Activated CD4-positive, CD25-positive, alpha-beta regulatory T cell treated with anti-CD3 and anti-CD28 coated beads, Interleukin-2, amount 50 U/mL, for 24 hours (primary cell): ENCODE measurements around the gene C2orf80.
"Not testable (repeated sequence)": the region's sequence is repeated elsewhere in the genome, so short reads cannot be mapped to it uniquely, and the experiment has no call there.

Experiments
- ATAC-seq, 2 donors: fragments of 150-1000 bp; cut with Tn5 transposase; one replicate each; pipeline ENCODE4 v1.10.0; 2021; ENCODE audit warnings: mild to moderate bottlenecking in 1 of 2, moderate library complexity in 1 of 2

C2orf80 gene

DNA sequence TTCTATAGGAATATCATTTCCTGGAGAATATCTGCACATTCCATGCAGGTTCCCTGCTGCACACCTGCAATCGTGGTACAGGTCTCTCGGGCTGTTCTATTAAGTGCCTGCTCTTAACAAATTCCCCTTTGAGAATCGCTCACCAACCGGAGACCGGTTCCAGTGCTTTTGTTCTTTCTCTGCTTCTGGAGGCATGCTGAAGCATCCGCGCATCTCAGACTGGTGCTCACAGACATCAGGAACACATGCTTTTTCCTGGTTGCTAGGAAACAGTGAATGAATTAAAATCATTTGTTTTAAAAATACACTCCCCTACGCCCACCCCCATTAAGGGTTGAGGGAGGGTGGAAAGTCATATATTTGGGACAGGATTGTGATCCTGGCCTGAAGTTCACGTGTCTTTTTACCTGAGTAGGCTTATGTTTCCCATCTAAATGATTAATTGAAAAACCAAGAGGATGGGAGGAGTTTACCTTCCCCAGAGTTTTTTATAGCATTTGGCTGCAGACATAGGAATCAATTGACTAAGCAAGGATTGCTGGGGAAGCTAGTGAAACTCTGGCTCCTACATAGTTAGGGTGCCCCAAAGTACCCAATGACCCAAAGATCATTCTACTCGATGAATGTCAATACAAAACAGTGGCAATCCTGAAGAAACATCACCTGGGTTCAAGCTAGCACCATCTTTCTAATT, at the start of gene C2orf80:
C2orf80 (minus strand) TSS at position 221 of the 694 bp plus-strand sequence. CDS start 3,044 bp downstream, outside the sequence.
- ATAC-seq, result no peak

DNA sequence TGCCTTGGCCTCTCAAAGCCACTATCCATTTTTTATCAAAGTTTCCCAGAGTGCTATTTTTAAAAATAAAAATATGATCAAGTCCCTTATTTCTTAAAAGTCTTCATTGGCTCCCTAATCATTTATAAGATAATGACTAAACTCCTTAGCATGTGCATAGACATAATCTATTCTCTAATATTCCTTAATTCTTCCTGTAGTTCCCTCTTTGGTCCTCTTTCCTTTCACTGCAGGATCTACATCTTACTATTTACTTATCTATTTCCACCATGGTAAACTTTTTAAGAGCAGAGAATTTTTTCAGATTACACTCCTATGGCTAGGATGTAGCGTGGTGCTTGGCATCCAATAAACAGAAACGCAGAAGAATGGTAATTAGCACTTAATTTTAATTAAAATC, 46.0 kb upstream of the C2orf80 start:
- no peak for ATAC-seq

DNA sequence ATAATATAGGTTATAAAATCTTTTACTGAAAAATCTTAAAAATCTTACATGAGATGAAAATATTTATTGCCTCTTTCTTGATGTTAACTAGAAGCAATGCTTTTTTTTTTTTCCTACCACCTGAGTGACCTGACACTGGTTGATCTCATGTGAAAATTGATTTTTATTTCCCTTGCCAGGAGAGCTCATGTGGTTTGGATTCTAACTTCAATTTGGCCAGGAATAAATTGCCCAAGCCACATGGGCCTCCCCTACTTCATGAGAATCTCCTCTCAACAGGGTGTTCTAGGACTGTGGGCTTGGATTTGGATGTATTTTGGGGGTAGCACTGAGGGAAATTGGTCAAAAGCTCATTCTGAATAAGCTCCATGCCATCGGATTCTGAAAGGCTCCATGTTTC, 45.0 kb upstream of the C2orf80 start:
- no peak for ATAC-seq

DNA sequence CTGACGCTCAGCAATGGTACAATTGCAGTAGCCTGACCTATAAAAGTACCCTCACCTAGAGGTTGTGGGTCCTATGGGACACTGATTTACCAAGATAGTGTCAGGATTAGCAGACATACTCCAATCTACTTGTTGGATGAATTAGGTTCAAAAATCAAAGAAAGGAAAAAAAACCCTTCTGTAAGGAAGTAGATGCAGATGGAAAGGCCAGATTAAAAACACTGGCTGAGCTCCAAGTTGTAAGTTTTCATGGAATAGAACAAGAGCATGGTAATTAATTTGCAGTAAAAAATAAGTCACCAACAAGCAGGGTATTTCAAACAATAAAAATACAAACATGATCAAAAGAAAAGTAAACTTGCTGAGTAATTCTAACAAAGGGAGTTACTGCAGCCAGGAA, 38.6 kb upstream of the C2orf80 start:
- ATAC-seq, result no peak

DNA sequence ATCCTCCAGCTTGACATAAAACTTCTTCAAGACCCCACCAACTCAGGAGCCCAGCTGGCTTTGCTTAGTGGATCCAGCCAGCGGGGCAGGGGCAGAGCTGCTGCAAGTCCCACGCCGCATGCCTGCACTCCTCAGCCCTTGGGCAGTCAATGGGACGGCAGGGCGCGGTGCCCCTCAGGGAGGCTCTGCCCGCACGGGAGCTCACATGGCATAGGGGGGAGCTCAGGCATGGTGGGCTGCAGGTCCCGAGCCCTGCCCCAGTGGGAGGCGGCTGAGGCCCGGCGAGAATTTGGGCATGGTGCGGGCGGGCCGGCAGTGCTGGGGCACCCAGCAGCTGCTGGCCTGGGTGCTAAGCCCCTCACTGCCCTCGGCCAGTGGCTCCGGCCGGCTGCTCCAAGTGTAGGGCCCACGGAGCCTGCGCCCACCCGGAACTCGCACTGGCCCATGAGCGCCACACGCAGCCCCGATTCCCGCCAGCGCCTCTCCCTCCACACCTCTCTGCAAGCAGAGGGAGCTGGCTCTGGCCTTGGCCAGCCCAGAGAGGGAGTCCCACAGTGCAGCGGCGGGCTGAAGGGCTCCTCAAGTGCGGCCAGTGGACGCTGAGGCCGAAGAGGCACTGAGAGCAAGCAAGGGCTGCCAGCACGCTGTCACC, 37.9 kb upstream of the C2orf80 start:
- no peak for ATAC-seq

DNA sequence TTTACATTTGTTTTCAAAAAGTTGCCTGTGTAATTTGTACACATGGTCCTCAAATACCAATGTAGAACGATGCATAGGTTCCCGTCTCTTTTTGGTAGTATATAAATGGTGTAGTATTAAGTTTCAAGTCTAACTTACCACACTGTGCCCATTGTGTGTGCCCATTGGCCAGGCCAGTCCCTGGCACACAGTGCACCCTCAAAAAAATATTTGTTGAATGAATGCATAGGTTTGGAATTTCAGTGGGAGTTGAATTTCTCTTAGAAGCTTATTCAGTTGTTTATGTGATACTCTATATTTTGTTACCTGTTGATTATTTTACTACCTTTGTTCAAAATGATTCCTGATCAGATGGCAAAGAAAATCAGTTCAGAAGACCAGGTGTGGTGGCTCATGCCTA, 35.0 kb upstream of the C2orf80 start:
- no peak for ATAC-seq

DNA sequence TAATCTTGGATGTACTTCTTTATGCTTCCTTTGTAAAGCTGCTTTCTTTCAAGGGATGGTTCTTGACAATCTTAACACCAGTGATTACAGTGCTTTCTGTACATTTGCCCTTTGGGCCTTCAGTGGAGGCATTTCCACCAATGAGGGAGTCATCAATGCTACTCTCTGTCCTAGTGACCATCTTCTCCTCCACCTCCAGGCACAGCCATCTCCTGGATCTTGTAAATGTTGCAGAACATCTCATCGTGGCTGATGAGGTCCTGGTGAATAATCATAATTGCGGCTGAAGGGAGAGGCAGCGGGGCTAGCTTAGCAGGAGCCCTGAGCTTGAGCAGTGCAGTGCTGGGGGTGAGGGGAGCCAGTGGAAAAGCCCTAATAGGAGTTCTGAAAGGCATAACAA, 32.5 kb upstream of the C2orf80 start:
- no peak for ATAC-seq

DNA sequence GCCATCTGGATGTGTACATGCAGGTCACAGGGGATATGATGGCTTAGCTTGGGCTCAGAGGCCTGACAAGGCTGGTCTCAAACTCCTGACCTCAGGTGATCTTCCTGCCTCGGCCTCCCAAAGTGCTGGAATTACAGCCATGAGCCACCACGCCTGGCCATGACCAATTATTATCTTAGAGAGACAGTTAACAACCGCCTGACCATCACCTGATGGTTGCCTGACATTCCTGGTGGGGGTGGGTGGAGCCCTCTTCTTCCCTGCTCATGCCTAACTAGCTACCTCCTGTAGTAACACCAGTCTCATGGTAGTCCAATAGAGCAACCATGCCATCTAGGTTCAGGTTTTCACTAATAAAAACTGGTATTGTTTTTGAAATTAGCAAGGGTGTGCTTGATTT, 32.0 kb upstream of the C2orf80 start:
- not testable (repeated sequence) for ATAC-seq

DNA sequence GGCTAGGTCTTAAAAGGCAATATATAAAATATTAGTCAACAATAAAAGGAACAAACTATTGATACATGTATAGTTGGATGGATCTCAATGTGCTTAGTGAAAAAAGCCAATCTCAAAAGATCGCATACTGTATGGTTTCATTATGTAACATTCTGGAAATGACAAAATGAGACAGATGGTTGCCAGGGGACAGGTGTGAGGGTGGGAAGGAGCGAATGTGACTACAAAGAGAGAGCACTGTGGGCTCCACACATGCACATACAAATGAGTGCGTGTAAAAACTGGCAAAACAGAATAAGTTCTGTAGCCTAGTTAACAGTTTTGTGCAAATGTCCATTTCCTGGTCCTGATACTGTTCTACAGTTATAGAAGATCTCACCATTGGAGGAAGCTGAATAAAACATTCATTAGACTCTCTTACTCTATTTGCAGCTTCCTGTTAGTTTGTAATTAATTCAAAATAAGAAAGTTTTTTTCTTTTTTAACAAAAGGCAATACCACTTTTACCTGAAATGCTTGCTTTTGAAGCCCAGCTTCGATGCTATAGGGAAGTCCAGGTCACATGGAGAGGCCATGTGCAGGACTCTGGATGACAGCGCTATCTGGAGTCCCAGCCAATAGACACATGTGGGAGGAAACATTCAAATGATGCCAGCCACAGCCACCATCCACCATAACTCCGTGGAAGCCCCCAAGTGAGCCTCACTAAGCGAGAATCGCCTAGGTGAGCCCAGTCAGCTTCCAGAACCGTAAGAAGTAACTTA, 21.0 kb upstream of the C2orf80 start:
- ATAC-seq, result no peak

DNA sequence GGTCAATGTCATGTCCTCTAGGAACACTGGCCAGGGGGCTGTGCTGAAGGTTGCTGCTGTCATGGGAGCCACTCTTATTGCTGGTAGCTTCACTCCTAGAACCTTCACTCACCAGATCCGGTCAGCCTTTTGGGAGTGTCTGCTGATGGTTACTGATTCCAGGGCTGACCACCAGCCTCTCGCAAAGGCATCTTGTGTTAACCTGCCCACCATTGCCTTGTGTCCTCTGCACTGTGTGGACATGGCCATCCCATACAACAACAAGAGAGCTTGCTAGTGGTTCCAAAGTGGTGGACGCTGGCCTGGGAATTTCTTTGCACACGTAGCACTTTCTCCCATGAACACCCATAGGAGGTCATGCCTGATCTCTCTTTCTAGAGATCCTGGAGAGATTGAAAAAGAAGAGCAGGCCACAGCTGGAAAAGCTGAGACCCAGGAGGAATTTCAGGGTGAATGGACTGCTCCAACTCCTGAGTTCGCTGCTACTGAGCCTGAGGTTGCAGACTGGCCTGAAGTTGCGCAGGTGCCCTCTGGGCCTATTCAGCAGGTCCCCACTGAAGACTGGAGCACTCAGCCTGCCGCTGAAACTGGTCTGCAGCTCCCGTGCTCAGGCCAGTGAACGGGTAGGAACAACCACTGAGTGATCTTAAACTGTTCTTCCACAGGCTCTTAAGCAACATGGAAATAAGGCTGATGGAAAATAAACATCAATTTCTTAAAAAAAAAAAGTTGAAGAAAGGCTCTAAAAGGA, 18.7 kb upstream of the C2orf80 start:
- ATAC-seq, result no peak

DNA sequence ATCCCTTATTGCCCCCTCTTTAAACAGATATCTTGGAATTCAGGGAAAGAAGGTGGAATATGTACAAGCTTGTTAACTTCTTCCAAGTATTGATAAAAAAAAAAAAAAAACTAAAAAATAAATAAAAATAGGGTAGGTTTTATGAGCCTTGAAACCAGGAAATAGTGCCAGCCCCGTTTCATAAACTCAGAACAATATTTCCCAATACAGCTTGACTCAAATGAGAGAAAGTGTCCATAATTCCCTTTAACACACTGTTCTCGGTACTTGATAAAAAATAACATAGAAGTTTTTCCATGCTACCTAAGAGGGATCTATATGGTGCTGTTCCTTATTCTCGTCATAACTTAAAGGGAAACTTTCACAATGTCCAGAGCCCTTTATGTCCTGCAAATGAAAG, 17.9 kb upstream of the C2orf80 start:
- no peak for ATAC-seq

DNA sequence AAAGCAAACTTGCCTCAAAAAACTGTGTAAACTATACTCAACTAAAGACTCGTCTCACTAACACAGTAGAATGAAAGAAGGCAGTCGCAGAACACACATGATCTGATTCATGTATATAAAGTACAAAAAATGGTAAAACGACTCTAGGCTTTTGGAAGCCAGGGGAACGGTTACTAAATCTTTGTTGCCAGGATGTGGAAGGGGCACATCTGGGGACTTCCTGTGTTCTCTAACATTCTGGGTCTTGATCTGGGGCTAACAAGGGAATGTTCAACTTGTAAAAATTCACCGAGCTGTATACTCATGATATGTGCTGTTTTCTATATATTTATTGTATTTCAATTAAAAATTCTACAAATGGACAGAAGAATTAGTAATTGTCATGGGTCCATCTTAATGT, 14.3 kb upstream of the C2orf80 start:
- no peak for ATAC-seq

DNA sequence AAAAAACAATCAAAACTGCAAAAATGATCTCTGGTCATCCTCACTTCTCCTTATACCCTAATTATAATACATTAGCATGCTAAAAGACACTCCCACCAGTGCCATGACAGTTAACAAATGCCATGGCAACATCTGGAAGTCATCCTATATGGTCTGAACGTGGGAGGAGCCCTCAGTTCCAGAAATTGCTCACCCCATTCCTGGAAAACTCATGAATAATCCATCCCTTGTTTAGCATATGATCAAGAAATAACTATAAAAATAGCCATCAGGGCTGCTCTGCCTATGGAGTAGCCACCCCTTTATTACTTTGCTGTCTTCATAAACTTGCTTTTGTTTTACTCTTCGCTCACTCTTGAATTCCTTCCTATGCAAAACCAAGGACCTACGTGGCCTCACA, 5.7 kb upstream of the C2orf80 start:
- ATAC-seq, result no peak

DNA sequence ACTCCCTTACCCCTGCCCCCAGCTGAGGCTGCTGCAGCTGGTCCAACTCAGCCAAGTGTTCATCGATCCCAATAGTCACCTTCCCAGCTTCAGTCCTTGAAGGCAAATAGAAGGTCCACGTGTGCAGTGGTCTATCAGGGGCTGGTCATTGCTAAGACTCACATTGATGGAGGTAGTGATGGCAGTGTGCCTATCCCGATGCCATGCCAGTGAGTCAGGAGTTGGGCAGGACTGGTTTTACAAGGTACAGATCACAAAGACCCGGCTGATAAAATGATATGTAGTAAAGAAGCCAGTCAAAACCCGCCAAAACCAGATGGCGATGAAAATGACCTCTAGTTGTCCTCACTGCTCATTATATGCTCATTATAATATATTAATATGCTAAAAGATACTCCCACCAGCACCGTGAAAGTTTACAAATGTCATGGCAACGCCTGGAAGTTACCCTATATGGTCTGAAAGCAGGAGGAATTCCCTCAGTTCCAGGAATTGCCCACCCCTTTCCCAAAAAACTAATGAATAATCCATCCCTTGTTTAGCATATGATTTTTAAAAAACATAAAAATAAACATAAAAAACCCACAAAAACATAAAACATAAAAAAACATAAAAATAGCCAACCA, 2.9 kb upstream of the C2orf80 start:
- no peak for ATAC-seq

DNA sequence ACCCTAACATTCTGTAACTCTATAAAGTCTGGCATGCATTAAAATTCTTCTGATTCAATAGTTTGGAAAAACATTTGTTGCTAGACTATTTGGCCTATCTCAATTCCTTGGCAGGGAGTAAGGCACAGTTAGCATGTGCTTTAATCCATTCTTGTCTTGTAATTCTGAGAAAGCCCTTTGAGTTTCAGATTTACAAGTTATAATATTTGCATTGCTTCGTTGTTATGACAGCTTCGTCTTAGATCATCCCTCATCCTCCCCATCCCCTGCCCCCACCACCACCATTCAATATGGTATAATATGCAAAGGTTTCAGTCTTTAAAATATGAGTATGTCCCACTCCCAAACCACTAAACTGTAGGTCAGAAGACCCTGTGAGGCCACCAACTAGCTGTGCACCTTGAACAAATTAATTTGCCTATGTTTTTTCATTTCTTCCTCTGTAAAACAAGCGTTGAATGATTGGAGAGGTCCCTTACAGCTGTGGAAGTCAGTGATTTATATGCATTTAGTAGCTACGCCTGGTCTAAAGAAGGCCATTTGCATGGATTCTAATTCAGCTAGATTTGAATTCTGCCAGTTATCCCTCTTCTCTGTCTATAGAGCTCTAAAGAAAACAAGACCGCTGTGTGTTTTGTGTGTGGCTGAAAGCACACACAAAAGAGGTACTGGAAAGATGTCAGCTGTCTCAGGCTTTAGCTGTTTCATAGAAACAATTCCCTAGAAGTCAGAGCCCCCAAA, 591 bp downstream of the C2orf80 start:
- ATAC-seq, result no peak

DNA sequence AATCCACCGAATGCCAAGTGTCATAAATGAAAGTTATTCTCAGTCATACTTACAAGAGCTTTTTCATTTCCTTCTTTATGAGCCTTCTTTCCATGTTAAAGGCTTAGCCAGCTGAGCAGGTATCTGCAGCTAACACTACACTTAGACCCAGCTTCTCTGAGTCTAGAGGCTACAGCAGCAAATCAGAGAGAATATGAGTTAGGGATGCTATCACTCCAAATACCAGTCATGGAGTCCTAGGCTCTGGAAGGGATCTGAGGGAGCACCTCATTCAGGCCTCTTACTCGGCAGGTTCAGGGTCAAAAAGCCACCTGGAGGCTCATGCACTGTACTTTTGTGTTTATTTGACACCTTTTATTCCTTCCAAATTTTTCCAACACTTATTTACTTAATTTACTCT, 2.9 kb downstream of the C2orf80 start:
- ATAC-seq, result no peak

DNA sequence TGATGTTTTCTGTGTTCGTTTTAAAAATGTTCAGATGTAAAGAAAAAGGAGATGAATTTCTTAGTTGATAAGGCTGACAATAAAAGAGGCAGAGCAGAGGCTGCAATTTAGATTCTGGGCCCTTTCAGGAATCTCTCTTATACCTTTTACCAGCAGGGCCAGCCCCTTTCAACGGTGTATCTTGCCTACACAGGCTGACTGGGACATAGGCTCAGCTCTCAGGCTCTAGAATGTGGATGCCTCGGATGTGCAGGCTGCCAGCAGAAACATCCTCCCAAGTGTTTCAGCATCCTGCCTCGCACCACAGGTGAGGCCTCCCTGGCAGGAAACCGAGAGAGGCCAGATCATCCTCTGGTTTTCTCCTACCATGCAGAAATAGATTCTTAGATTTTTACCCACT, 3.4 kb downstream of the C2orf80 start:
- no peak for ATAC-seq

DNA sequence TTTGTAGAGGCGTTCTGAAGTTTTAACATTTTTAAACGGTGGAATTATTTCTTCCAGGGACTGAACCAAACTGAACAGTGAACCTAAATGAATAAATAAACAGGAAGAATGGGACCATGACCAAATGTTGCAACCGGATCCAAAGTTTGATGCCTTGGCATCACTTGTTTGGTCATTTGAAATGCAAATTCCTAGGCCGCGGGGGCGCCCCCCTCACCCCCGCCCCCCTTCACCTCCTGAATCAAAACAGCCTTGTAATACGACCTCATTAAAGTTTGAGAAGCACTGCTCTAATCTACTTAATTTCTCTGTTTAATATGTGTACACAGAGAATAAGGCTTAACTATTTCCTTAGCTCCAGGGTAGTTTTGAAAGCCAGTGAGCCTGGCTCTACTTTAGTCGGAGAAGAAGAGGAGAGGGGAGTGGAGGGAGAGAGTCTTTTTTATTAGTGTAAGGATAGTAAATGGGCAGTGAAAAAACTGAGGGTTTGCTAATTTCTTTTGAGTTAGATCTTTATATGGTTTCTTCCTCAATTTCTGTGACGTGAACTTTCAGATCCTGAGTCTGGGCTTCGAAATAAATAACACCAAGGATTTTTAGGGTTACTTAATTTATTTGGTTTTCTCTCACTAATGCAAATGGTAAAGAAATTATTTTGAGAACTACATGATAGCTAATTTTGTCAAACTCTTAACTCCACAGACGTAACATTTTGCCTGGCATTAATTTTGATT, 5.7 kb downstream of the C2orf80 start:
- no peak for ATAC-seq

DNA sequence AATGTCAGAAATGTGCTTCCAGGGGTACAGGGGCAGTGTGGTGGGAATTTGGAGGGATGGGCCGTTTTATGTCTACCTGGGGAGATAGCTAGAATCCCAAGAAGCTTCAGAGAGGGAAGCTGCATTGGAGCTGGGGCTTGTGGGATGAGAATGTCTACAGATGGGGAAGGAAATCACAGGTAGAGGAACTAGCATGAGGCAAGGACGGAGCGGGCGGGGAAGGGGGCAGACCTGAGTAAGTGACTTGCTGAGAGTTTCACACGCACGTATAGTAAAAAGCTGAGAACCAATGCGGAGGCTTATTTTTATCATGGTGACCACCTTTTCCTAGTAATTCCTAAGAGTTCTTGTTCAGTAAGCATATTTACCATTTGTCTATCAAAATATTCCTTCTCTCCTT, 6.3 kb downstream of the C2orf80 start:
- no peak for ATAC-seq

DNA sequence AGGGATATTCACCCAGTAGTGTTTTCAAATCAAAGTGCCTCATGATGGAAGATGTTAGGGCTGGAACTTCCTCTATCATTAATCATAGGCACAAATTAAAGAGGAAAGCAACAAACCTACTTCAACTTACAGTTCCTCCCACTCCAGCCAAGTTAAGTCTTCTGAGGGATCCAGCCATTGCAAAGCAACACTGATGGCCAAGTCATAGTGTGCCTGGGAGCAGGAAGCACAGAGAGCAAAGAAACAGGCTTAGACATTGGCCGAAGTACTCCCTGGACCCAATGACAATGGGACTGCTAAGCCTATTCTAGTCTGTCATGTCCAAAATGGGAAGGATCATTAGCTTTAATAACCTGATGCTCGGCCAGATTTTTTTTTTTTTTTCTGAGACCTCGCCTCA, 7.0 kb downstream of the C2orf80 start:
- ATAC-seq, result no peak

DNA sequence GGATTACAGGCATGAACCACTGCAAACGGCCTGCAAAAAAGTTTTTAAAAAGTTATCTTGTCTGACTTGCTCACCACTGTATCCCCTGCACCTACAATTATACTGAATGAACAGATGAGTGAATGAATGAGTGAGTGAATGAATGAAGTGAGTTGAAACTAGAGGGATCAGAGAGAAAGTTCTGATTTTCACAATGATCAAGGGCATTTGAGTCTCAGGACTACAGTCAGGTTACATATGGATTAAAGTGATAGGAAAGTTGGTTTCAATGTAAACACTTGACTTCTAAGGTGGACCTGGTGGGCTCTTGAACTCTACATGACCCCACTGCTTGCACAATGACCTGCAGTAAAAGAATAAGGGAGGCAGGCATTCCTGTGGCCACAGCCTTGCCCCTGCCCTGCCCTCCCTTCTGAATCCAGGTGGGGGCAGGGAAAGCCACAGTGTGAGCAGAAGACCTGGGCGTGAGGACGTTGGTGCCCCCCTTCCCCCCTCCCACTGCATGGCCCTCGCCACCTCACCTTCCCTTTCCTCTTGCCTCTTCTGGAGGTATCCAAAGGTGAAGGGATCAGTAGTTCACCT, 10.7 kb downstream of the C2orf80 start:
- ATAC-seq, result no peak
